ENCODE measurements around the gene CLEC17A.

DNA sequence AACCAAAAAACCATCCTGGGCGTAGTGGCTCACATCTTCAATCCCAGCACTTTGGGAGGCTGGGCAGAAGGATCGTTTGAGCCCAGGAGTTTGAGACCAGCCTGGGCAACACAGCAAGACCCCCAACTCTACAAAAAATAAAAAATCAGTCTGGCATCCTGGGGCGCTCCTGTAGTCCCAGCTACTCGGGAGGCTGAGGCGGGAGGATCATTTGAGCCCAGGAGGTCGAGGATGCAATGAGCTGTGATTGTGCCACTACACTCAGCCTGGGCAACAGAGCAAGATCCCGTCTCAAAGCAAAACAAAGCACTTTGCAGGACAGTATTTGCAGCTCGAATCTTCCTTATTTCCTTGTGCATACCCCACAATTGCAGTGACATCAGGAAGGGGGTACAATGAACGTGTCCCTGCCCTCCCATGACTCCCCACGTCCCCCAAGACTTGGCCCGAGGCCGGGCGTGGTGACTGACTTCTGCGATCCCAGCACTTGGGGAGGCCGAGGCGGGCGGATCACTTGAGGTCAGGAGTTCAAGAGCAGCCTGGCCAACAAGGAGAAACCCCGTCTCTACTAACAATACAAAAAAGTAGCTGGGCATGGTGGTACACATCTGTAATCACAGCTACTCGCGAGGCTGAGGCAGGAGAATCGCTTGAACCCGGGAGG is 11.9 kb upstream of the CLEC17A start:
- TF ChIP-seq EZH2 (IDR thresholded peaks at IDR 0.05; ENCODE audit: low read depth): no peak
- TF ChIP-seq, protein P1, sequence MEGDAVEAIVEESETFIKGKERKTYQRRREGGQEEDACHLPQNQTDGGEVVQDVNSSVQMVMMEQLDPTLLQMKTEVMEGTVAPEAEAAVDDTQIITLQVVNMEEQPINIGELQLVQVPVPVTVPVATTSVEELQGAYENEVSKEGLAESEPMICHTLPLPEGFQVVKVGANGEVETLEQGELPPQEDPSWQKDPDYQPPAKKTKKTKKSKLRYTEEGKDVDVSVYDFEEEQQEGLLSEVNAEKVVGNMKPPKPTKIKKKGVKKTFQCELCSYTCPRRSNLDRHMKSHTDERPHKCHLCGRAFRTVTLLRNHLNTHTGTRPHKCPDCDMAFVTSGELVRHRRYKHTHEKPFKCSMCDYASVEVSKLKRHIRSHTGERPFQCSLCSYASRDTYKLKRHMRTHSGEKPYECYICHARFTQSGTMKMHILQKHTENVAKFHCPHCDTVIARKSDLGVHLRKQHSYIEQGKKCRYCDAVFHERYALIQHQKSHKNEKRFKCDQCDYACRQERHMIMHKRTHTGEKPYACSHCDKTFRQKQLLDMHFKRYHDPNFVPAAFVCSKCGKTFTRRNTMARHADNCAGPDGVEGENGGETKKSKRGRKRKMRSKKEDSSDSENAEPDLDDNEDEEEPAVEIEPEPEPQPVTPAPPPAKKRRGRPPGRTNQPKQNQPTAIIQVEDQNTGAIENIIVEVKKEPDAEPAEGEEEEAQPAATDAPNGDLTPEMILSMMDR (conservative IDR thresholded peaks at IDR 0.05): no peak
